ENCODE measurements around the gene ABLIM3. TPM values are rescaled to one million over a fixed set of nuclear protein-coding genes. Genes with fewer than 3 reads are reported as not detected.

Gene ABLIM3
- polyA plus RNA-seq, 1 donor from 2014 or later, result 17.7 TPM

DNA sequence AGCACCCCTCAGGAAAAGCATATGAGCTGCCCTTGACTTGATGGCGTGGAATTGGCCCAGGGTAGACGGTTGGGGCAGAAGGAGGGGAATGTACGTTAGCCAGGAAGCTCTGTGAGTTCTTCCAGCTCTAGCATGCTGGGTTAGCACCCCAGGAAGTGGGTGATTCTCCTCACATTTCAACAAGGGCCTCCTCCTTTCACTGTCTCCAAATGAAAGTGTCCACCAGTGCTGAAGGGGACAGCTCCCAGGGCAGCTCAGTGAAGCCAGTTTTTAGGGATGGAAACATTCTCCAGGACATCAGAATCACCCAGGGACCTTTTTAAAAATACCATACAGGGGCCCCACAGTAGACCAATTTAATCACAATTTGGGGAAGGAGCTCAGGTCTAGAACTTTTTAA is 113.2 kb downstream of the ABLIM3 start:
- Histone ChIP-seq H3K79me2 (replicated peaks; ENCODE audit: insufficient read depth, low read length) (no peaks in the 10 kb centered on the region), H4K20me1 (ENCODE audit: insufficient read depth) (no peaks in the 10 kb centered on the region), H3K9ac (ENCODE audit: low read length) (no peak overlapping the region), H3K27me3 (ENCODE audit: insufficient read depth, low read depth, low read length) (no peaks in the 10 kb centered on the region), H3K27ac (ENCODE audit: low read length) (no peak overlapping the region), H3K4me3 (ENCODE audit: low read length) (no peak overlapping the region), H3F3A (ENCODE audit: insufficient read depth, low read length, poor library complexity, severe bottlenecking) (no peaks in the 10 kb centered on the region), H3K4me2 (ENCODE audit: low read length) (no peak overlapping the region), H3K36me3 (ENCODE audit: insufficient read depth, low read length) (no peaks in the 10 kb centered on the region), H3K9me2 (ENCODE audit: insufficient read depth, low read length) (no peaks in the 10 kb centered on the region), H3K9me3 (ENCODE audit: low read length) (no peaks in the 10 kb centered on the region), H2AFZ (ENCODE audit: low read depth, low read length) (no peak overlapping the region)
- TF ChIP-seq SMC3 (conservative IDR thresholded peaks at IDR 0.05; ENCODE audit: poor library complexity), result no peak
- TF ChIP-seq, protein P1, sequence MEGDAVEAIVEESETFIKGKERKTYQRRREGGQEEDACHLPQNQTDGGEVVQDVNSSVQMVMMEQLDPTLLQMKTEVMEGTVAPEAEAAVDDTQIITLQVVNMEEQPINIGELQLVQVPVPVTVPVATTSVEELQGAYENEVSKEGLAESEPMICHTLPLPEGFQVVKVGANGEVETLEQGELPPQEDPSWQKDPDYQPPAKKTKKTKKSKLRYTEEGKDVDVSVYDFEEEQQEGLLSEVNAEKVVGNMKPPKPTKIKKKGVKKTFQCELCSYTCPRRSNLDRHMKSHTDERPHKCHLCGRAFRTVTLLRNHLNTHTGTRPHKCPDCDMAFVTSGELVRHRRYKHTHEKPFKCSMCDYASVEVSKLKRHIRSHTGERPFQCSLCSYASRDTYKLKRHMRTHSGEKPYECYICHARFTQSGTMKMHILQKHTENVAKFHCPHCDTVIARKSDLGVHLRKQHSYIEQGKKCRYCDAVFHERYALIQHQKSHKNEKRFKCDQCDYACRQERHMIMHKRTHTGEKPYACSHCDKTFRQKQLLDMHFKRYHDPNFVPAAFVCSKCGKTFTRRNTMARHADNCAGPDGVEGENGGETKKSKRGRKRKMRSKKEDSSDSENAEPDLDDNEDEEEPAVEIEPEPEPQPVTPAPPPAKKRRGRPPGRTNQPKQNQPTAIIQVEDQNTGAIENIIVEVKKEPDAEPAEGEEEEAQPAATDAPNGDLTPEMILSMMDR (IDR thresholded peaks at IDR 0.05; ENCODE audit: poor library complexity, severe bottlenecking), result no peak
- TF ChIP-seq, protein P2, sequence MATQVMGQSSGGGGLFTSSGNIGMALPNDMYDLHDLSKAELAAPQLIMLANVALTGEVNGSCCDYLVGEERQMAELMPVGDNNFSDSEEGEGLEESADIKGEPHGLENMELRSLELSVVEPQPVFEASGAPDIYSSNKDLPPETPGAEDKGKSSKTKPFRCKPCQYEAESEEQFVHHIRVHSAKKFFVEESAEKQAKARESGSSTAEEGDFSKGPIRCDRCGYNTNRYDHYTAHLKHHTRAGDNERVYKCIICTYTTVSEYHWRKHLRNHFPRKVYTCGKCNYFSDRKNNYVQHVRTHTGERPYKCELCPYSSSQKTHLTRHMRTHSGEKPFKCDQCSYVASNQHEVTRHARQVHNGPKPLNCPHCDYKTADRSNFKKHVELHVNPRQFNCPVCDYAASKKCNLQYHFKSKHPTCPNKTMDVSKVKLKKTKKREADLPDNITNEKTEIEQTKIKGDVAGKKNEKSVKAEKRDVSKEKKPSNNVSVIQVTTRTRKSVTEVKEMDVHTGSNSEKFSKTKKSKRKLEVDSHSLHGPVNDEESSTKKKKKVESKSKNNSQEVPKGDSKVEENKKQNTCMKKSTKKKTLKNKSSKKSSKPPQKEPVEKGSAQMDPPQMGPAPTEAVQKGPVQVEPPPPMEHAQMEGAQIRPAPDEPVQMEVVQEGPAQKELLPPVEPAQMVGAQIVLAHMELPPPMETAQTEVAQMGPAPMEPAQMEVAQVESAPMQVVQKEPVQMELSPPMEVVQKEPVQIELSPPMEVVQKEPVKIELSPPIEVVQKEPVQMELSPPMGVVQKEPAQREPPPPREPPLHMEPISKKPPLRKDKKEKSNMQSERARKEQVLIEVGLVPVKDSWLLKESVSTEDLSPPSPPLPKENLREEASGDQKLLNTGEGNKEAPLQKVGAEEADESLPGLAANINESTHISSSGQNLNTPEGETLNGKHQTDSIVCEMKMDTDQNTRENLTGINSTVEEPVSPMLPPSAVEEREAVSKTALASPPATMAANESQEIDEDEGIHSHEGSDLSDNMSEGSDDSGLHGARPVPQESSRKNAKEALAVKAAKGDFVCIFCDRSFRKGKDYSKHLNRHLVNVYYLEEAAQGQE (IDR thresholded peaks at IDR 0.05; ENCODE audit: borderline replicate concordance), result no peak
- no peak for TF ChIP-seq TAF1 (IDR thresholded peaks at IDR 0.05; ENCODE audit: low read depth)
- TF ChIP-seq POLR2AphosphoS5 (IDR thresholded peaks at IDR 0.05), result no peak
- no peak for TF ChIP-seq RAD21 (conservative IDR thresholded peaks at IDR 0.05)
- TF ChIP-seq EZH2 (IDR thresholded peaks at IDR 0.05; ENCODE audit: borderline replicate concordance, insufficient read depth, low read length, poor library complexity, severe bottlenecking), result no peak
- TF ChIP-seq MXI1 (conservative IDR thresholded peaks at IDR 0.05; ENCODE audit: poor library complexity, severe bottlenecking), result no peak
- TF ChIP-seq EP300 (conservative IDR thresholded peaks at IDR 0.05; ENCODE audit: poor library complexity, severe bottlenecking), result no peak

DNA sequence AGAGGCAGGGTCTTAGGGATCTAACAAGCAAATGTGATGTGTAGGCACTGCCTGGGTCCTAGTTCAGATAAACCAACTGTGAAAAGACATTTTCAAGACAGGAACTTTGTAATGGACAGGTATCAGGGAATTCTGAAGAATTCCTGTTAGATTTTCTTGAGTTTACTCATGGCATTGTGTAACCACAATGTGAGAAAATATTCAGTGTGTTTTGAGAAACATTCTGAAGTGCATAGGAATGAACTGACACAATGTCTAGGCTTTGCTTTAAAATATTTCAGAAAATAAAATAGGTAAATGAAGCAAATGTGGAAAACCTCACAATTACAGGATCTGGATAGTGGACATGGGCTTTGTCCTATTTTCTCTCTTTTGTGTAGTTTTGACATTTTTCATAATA is 115.2 kb downstream of the ABLIM3 start:
- TF ChIP-seq, protein P2 (IDR thresholded peaks at IDR 0.05; ENCODE audit: borderline replicate concordance), result no peak
- TF ChIP-seq, protein P1 (IDR thresholded peaks at IDR 0.05; ENCODE audit: poor library complexity, severe bottlenecking), result no peak
- TF ChIP-seq SMC3 (conservative IDR thresholded peaks at IDR 0.05; ENCODE audit: poor library complexity) (no peak), POLR2AphosphoS5 (IDR thresholded peaks at IDR 0.05) (no peak), EP300 (conservative IDR thresholded peaks at IDR 0.05; ENCODE audit: poor library complexity, severe bottlenecking) (no peak), MXI1 (conservative IDR thresholded peaks at IDR 0.05; ENCODE audit: poor library complexity, severe bottlenecking) (no peak), EZH2 (IDR thresholded peaks at IDR 0.05; ENCODE audit: borderline replicate concordance, insufficient read depth, low read length, poor library complexity, severe bottlenecking) (no peak), RAD21 (conservative IDR thresholded peaks at IDR 0.05) (no peak), TAF1 (IDR thresholded peaks at IDR 0.05; ENCODE audit: low read depth) (no peak)

More for the DNA sequence above, 115.2 kb downstream of the ABLIM3 start:
- H3K9me3 ChIP-seq (ENCODE audit: low read length), result no peaks in the 10 kb centered on the region
- H3K36me3 ChIP-seq (ENCODE audit: insufficient read depth, low read length), result no peaks in the 10 kb centered on the region
- no peak overlapping the region for H3K4me2 ChIP-seq (ENCODE audit: low read length)
- H3K79me2 ChIP-seq (replicated peaks; ENCODE audit: insufficient read depth, low read length), result no peaks in the 10 kb centered on the region
- no peaks in the 10 kb centered on the region for H4K20me1 ChIP-seq (ENCODE audit: insufficient read depth)
- no peaks in the 10 kb centered on the region for H3F3A ChIP-seq (ENCODE audit: insufficient read depth, low read length, poor library complexity, severe bottlenecking)
- no peaks in the 10 kb centered on the region for H3K27me3 ChIP-seq (ENCODE audit: insufficient read depth, low read depth, low read length)
- no peak overlapping the region for H3K9ac ChIP-seq (ENCODE audit: low read length)
- H3K9me2 ChIP-seq (ENCODE audit: insufficient read depth, low read length), result no peaks in the 10 kb centered on the region
- H3K27ac ChIP-seq (ENCODE audit: low read length), result no peak overlapping the region
- H3K4me3 ChIP-seq (ENCODE audit: low read length), result no peak overlapping the region
- no peak overlapping the region for H2AFZ ChIP-seq (ENCODE audit: low read depth, low read length)
